Kidney epithelial cell (primary cell): ENCODE results near the gene PGLYRP3. TPM values are rescaled to one million over a fixed set of nuclear protein-coding genes. Genes with fewer than 3 reads are reported as not detected.

Experiments used
- DNase-seq: peaks from one replicate; pipeline ENCODE4 v3.0.0-alpha.2; 2010; ENCODE audit warnings: low read depth
- H3K27me3 ChIP-seq: 2 replicates; pipeline ENCODE4 v1.6.0; 2011; ENCODE audit warnings: low read length; ENCODE audit not compliant: control insufficient read depth, insufficient read depth
- H3K36me3 ChIP-seq: 2 replicates; pipeline ENCODE4 v1.5.1; 2011; ENCODE audit warnings: low read length; ENCODE audit not compliant: control insufficient read depth, insufficient read depth
- H3K4me3 ChIP-seq: 2 replicates; pipeline ENCODE4 v1.5.1; 2011; ENCODE audit warnings: low read depth, mild to moderate bottlenecking, control low read depth, low read length
- CTCF ChIP-seq: IDR thresholded peaks from 2 replicates; pipeline ENCODE4 v1.5.1; 2011; ENCODE audit warnings: mild to moderate bottlenecking, moderate library complexity, low read length, control low read depth, inconsistent platforms; ENCODE audit not compliant: insufficient read depth, poor library complexity, severe bottlenecking
- total RNA-seq: library from RNA; depleted of rRNA; stranded (reverse); fragments of >200 nt; gene quantifications from 2 replicates; pipeline ENCODE4 v1.2.3, GENCODE V29; 2015

The PGLYRP3 gene
- total RNA-seq, 1 donor from 2014 or later = not detected

GRCh38 chr1:153341431-153341934, 28.7 kb upstream of the PGLYRP3 start:
- H3K27me3 ChIP-seq = peaks cover 1% of the 10 kb centered on the region
- TF ChIP-seq CTCF = no peak
- no peak overlapping the region for H3K4me3 ChIP-seq

GRCh38 chr1:153340356-153340755, 27.6 kb upstream of the PGLYRP3 start:
- Histone ChIP-seq H3K36me3 (no peaks in the 10 kb centered on the region), H3K27me3 (no peaks in the 10 kb centered on the region), H3K4me3 (no peak overlapping the region)
- no peak for DNase-seq
- TF ChIP-seq CTCF = no peak

More at GRCh38 chr1:153341431-153341934, 28.7 kb upstream of the PGLYRP3 start:
- no peaks in the 10 kb centered on the region for H3K36me3 ChIP-seq
- DNase-seq = no peak

- Histone ChIP-seq H3K4me3 (no peak overlapping the region), H3K27me3 (no peaks in the 10 kb centered on the region), H3K36me3 (no peaks in the 10 kb centered on the region)
- DNase-seq = no peak
- no peak for TF ChIP-seq CTCF
These were observed 27.1 kb upstream of the PGLYRP3 start for GRCh38 chr1:153339802-153340201.

- H3K4me3 ChIP-seq = no peak overlapping the region
- TF ChIP-seq CTCF = no peak
- DNase-seq = no peak
- H3K36me3 ChIP-seq = no peaks in the 10 kb centered on the region
- H3K27me3 ChIP-seq = no peaks in the 10 kb centered on the region
These were observed 25.5 kb upstream of the PGLYRP3 start for GRCh38 chr1:153337980-153338853.

- no peaks in the 10 kb centered on the region for H3K27me3 ChIP-seq
- no peak for TF ChIP-seq CTCF
- no peak for DNase-seq
- no peaks in the 10 kb centered on the region for H3K36me3 ChIP-seq
- no peak overlapping the region for H3K4me3 ChIP-seq
These were observed 23.9 kb upstream of the PGLYRP3 start for GRCh38 chr1:153336650-153337049.
